H9 (cell line): ENCODE measurements around the gene FAM170A. TPM values are rescaled to one million over a fixed set of nuclear protein-coding genes. Genes with fewer than 3 reads are reported as not detected.

Source experiments
- DNase-seq: peaks from one replicate; pipeline ENCODE4 v3.0.0-alpha.2; 2017
- H2AFZ ChIP-seq: one replicate; pipeline ENCODE4 v1.6.1; 2013; ENCODE audit warnings: mild to moderate bottlenecking, low read length, control low read depth, moderate library complexity
- H2AK5ac ChIP-seq: 2 replicates; pipeline ENCODE4 v1.6.1; 2013; ENCODE audit warnings: low read length, control low read depth, mixed read lengths; ENCODE audit not compliant: insufficient read length
- H2BK120ac ChIP-seq: one replicate; pipeline ENCODE4 v1.6.1; 2013; ENCODE audit warnings: low read depth, mild to moderate bottlenecking, low read length, control low read depth, inconsistent platforms; ENCODE audit not compliant: poor library complexity, severe bottlenecking
- H2BK12ac ChIP-seq: 2 replicates; pipeline ENCODE4 v1.6.1; 2013; ENCODE audit warnings: low read length, control low read depth, mixed read lengths, low read depth; ENCODE audit not compliant: insufficient read length
- H2BK15ac ChIP-seq: 2 replicates; pipeline ENCODE4 v1.6.1; 2013; ENCODE audit warnings: low read depth, low read length, control low read depth
- H2BK20ac ChIP-seq: one replicate; pipeline ENCODE4 v1.6.1; 2013; ENCODE audit warnings: low read depth, mild to moderate bottlenecking, low read length, control low read depth, inconsistent platforms; ENCODE audit not compliant: poor library complexity, severe bottlenecking
- H2BK5ac ChIP-seq: 2 replicates; pipeline ENCODE4 v1.6.1; 2013; ENCODE audit warnings: low read length, control low read depth, mixed read lengths; ENCODE audit not compliant: insufficient read length
- H3K14ac ChIP-seq: 2 replicates; pipeline ENCODE4 v1.6.1; 2013; ENCODE audit warnings: low read length, control low read depth; ENCODE audit not compliant: insufficient read depth
- H3K18ac ChIP-seq: 2 replicates; pipeline ENCODE4 v1.6.1; 2013; ENCODE audit warnings: low read depth, mild to moderate bottlenecking, mixed read lengths, low read length, control low read depth; ENCODE audit not compliant: insufficient read length
- H3K23ac ChIP-seq: 2 replicates; pipeline ENCODE4 v1.6.1; 2013; ENCODE audit warnings: low read length, control low read depth, mixed read lengths, low read depth; ENCODE audit not compliant: insufficient read length
- H3K23me2 ChIP-seq: 2 replicates; pipeline ENCODE4 v1.6.1; 2013; ENCODE audit warnings: low read depth, mild to moderate bottlenecking, mixed read lengths, low read length, control low read depth; ENCODE audit not compliant: insufficient read length, poor library complexity, severe bottlenecking
- H3K27ac ChIP-seq: 2 replicates; pipeline ENCODE4 v1.5.1; 2013; ENCODE audit warnings: low read length, control low read depth, mixed read lengths, low read depth; ENCODE audit not compliant: insufficient read length
- H3K27me3 ChIP-seq: 2 replicates; pipeline ENCODE4 v1.6.1; 2013; ENCODE audit warnings: low read length, control low read depth, inconsistent platforms; ENCODE audit not compliant: insufficient read depth
- H3K4ac ChIP-seq: 2 replicates; pipeline ENCODE4 v1.6.1; 2013; ENCODE audit warnings: low read depth, mild to moderate bottlenecking, control low read depth, inconsistent platforms, low read length, moderate library complexity
- H3K4me1 ChIP-seq: 2 replicates; pipeline ENCODE4 v1.6.1; 2013; ENCODE audit warnings: low read length, control low read depth, inconsistent platforms; ENCODE audit not compliant: insufficient read depth
- H3K4me2 ChIP-seq: 2 replicates; pipeline ENCODE4 v1.6.1; 2013; ENCODE audit warnings: low read length, control low read depth, mixed read lengths; ENCODE audit not compliant: insufficient read length, insufficient read depth
- H3K56ac ChIP-seq: 2 replicates; pipeline ENCODE4 v1.6.1; 2013; ENCODE audit warnings: low read depth, mild to moderate bottlenecking, mixed read lengths, low read length, control low read depth; ENCODE audit not compliant: insufficient read length
- H3K79me1 ChIP-seq: 2 replicates; pipeline ENCODE4 v1.6.1; 2013; ENCODE audit warnings: low read depth, mild to moderate bottlenecking, moderate library complexity, low read length, control low read depth, inconsistent platforms; ENCODE audit not compliant: insufficient read depth, poor library complexity, severe bottlenecking
- H3K79me2 ChIP-seq: 2 replicates; pipeline ENCODE4 v1.6.1; 2013; ENCODE audit warnings: low read length, control low read depth, inconsistent platforms; ENCODE audit not compliant: insufficient read depth
- H3K9ac ChIP-seq: 2 replicates; pipeline ENCODE4 v1.6.1; 2013; ENCODE audit warnings: low read length, control low read depth, mixed read lengths; ENCODE audit not compliant: insufficient read length; ENCODE audit errors: extremely low read depth
- H3K9me3 ChIP-seq: one replicate; pipeline ENCODE4 v1.6.1; 2013; ENCODE audit warnings: low read depth, low read length, inconsistent platforms; ENCODE audit not compliant: control insufficient read depth
- H3T11ph ChIP-seq: one replicate; pipeline ENCODE4 v1.6.1; 2013; ENCODE audit warnings: mild to moderate bottlenecking, low read length, control low read depth, inconsistent platforms
- H4K20me1 ChIP-seq: one replicate; pipeline ENCODE4 v1.6.1; 2013; ENCODE audit not compliant: control insufficient read depth, insufficient read length, insufficient read depth
- H4K5ac ChIP-seq: 2 replicates; pipeline ENCODE4 v1.6.1; 2013; ENCODE audit warnings: low read depth, mild to moderate bottlenecking, mixed read lengths, low read length, control low read depth; ENCODE audit not compliant: insufficient read length
- H4K8ac ChIP-seq: replicated peaks from 2 replicates; pipeline ENCODE4 v1.6.1; 2013; ENCODE audit warnings: low read length, control low read depth, mixed read lengths, low read depth; ENCODE audit not compliant: insufficient read length
- H4K91ac ChIP-seq: 2 replicates; pipeline ENCODE4 v1.6.1; 2013; ENCODE audit warnings: low read depth, mild to moderate bottlenecking, moderate library complexity, mixed read lengths, low read length, control low read depth; ENCODE audit not compliant: insufficient read length
- H3K27ac Mint-ChIP-seq, 3 experiments: 2 replicates in 2 of 3; 3 replicates in 1 of 3; pipeline ENCODE4 v1.8.0; 2020 to 2021; ENCODE audit warnings: mixed read lengths in 3 of 3, mild to moderate bottlenecking in 1 of 3, moderate library complexity in 1 of 3
- H3K27me3 Mint-ChIP-seq: 2 replicates; pipeline ENCODE4 v1.8.0; 2021; ENCODE audit warnings: low read depth, mild to moderate bottlenecking, moderate library complexity, mixed read lengths
- H3K36me3 Mint-ChIP-seq, 3 experiments: 2 replicates in 2 of 3; 3 replicates in 1 of 3; pipeline ENCODE4 v1.8.0; 2020 to 2021; ENCODE audit warnings: low read depth in 3 of 3, mixed read lengths in 3 of 3; ENCODE audit not compliant: insufficient read depth in 1 of 3
- H3K4me1 Mint-ChIP-seq, 2 experiments: 2 replicates each; pipeline ENCODE4 v1.8.0; 2020; ENCODE audit warnings: mixed read lengths in 2 of 2
- H3K4me3 Mint-ChIP-seq, 2 experiments: 2 replicates in 1 of 2; 3 replicates in 1 of 2; pipeline ENCODE4 v1.8.0; 2020 to 2021; ENCODE audit warnings: mild to moderate bottlenecking in 2 of 2, mixed read lengths in 2 of 2, moderate library complexity in 1 of 2
- H3K9me3 Mint-ChIP-seq, 2 experiments: 2 replicates in 1 of 2; 3 replicates in 1 of 2; pipeline ENCODE4 v1.8.0; 2020; ENCODE audit warnings: mild to moderate bottlenecking in 2 of 2, mixed read lengths in 2 of 2, moderate library complexity in 1 of 2
- CTCF ChIP-seq: fragments of 200-600 bp; sonication (generic); conservative IDR thresholded peaks from 3 replicates; pipeline ENCODE4 v1.8.0; 2021; ENCODE audit warnings: antibody characterized with exemption, mild to moderate bottlenecking
- WGBS: extraction: QIAGEN DNeasy Blood & Tissue Kit; methylation state at CpG from one replicate; pipeline ENCODE4 v1.1.7; 2013; ENCODE audit warnings: missing lambda C conversion rate, low lambda C conversion rate, mixed read lengths; ENCODE audit not compliant: insufficient read length; ENCODE audit errors: extremely low coverage; 5-methylcytosine and 5-hydroxymethylcytosine counted together
- total RNA-seq: library from RNA; stranded (reverse); gene quantifications from 2 replicates; pipeline ENCODE4 v1.2.1, GENCODE V29; 2021

FAM170A gene
- total RNA-seq, 1 experiment from 2014 or later = not detected

GRCh38 chr5:119631660-119632059, 2.3 kb downstream of the FAM170A start:
- H2BK20ac ChIP-seq = no peak overlapping the region
- Mint-ChIP-seq H3K27me3 (no peaks in the 10 kb centered on the region), H3K9me3 (no peaks in the 10 kb centered on the region), H3K36me3 (no peaks in the 10 kb centered on the region; a peak in 1 of 7 replicates), H3K27ac (no peak overlapping the region), H3K4me3 (no peak overlapping the region), H3K4me1 (peaks cover 3 to 4% of the 10 kb centered on the region in 2 experiments; a peak in 3 of 4 replicates)
- no peak overlapping the region for H3K18ac ChIP-seq
- no peak overlapping the region for H4K5ac ChIP-seq
- H3K79me1 ChIP-seq = no peaks in the 10 kb centered on the region
- no peak overlapping the region for H2BK12ac ChIP-seq
- no peak for TF ChIP-seq CTCF
- no peak overlapping the region for H2AK5ac ChIP-seq
- no peaks in the 10 kb centered on the region for H3K9me3 ChIP-seq
- no peak overlapping the region for H3K4ac ChIP-seq
- H3K56ac ChIP-seq = no peak overlapping the region
- H2BK120ac ChIP-seq = no peak overlapping the region
- H3T11ph ChIP-seq = no peak overlapping the region
- no peak overlapping the region for H2BK15ac ChIP-seq
- no peaks in the 10 kb centered on the region for H3K79me2 ChIP-seq
- no peak overlapping the region for H2BK5ac ChIP-seq
- H3K27ac ChIP-seq = no peak overlapping the region
- no peak overlapping the region for H3K14ac ChIP-seq
- no peak overlapping the region for H4K8ac ChIP-seq
- no peak overlapping the region for H3K4me2 ChIP-seq
- WGBS = no CpG with 5 or more reads among the region's 3 CpGs
- no peak overlapping the region for H3K9ac ChIP-seq
- H3K4me1 ChIP-seq = no peaks in the 10 kb centered on the region
- H2AFZ ChIP-seq = no peak overlapping the region
- no peak overlapping the region for H4K91ac ChIP-seq
- no peaks in the 10 kb centered on the region for H3K27me3 ChIP-seq
- DNase-seq = no peak
- H3K23me2 ChIP-seq = no peaks in the 10 kb centered on the region
- no peak overlapping the region for H3K23ac ChIP-seq
- no peaks in the 10 kb centered on the region for H4K20me1 ChIP-seq
